Measurements from ENCODE around the gene KAT6B. TPM values are rescaled to one million over a fixed set of nuclear protein-coding genes. Genes with fewer than 3 reads are reported as not detected.

Gene KAT6B
- total and polyA plus RNA-seq, 10 of the 15 experiments (the other 5 are each of a cell fraction or from before 2014, with no cell fraction given): 2.7 to 22.6 (median 15.7) TPM

DNA sequence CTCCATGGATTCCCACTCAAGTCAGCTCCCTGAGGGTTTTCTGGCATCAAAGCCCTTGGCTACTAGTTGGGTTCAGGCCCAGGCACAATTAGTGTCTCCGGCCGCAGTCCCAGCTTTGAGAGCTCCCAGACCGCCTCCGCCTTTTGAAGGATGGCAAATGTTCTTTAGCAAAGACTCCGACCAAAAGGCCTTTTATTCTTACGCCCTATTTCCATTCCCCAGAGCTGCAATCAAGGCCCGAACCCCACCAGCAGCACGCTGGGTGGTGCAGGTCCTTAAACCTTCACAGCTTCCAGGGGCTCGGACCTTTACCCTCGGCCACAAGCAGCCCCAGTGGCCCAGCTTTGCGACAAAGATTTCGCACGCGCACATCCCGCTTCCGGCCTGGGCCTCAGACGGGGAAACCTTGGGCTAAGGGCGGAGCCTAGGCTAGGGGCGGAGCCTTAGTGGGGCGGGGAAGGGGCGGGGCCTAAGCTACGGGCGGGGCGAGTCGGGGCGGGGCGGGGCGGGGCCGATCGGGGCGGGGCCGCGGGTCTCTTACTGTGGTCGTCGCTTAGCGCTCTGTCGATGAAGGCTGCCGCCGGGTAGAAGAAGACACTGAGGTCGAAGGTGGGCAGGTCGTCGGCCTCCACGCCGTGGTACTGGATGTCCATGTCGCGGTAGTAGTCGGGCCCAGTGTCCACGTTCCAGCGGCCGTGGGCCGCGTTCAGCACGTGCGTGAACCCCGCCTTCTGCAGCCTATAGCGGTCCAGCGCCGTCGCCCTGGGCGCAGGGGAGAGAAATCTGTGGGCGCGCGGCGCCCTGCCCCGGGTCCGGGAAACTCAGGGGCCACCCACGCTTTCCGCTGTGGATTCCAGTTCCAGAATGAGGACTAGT lies 217.1 kb downstream of the KAT6B start:
- H3K9me3 ChIP-seq (replicated peaks; ENCODE audit: control insufficient read depth, insufficient read depth, low read length): no peaks in the 10 kb centered on the region
- ChIA-PET RAD21 (ENCODE audit: unreplicated experiment) (interaction anchor here (1.3 kb wide), 1 partner anchor 57 kb away, joined by 4 read pairs; no protein-coding TSS in a partner anchor), CTCF (interaction anchor here (1.0 to 1.3 kb wide), 2 partner anchors 12 to 23 kb away, joined by 3 to 5 read pairs; no protein-coding TSS in a partner anchor), SMC1A (ENCODE audit: uncharacterized antibody, unreplicated experiment) (interaction anchor here (0.6 kb wide), 1 partner anchor 273 kb away, joined by 3 read pairs; no protein-coding TSS in a partner anchor), POLR2A (interaction anchor here (0.6 kb wide), 1 partner anchor 290 kb away, joined by 3 read pairs; no protein-coding TSS in a partner anchor)
- no peak for DNase-seq (ENCODE audit: low read depth, low spot score)
- H3K27me3 ChIP-seq (replicated peaks in 1 of 2; ENCODE audit: control insufficient read depth in 2 of 2, insufficient read depth in 2 of 2, low read length in 1 of 2): no peaks in the 10 kb centered on the region; a peak in 1 of 4 replicates
- H3K9ac ChIP-seq (ENCODE audit: control insufficient read depth, insufficient read depth, low read length): no peak overlapping the region
- intact Hi-C loops (cut with micrococcal nuclease; ENCODE audit: unreplicated experiment): no loop called here
- in situ Hi-C loops (cut with MboI): no loop called here
- no peaks in the 10 kb centered on the region for H4K20me1 ChIP-seq (ENCODE audit: control insufficient read depth, insufficient read depth)
- no peaks in the 10 kb centered on the region for H3K79me2 ChIP-seq (ENCODE audit: control insufficient read depth, insufficient read depth, low read length)
- no peaks in the 10 kb centered on the region for H3K4me1 ChIP-seq (ENCODE audit: control insufficient read depth, insufficient read depth, low read length)
- peak; percentile 91 for ATAC-seq
- no TSS peak for BruUV-seq (replicated peaks)
- no peak overlapping the region for H3K4me3 ChIP-seq
- H3K27ac ChIP-seq (ENCODE audit: control insufficient read depth, insufficient read depth): no peak overlapping the region
- H2AFZ ChIP-seq (ENCODE audit: control insufficient read depth, low read depth, low read length): peak overlapping the region; percentile 62
- H3K36me3 ChIP-seq (ENCODE audit: control insufficient read depth in 2 of 2, insufficient read depth in 2 of 2, low read length in 1 of 2): no peaks in the 10 kb centered on the region
- H3K4me2 ChIP-seq (ENCODE audit: control insufficient read depth, insufficient read depth): peak overlapping the region; percentile 62
- no peak for FAIRE-seq
- WGBS (ENCODE audit: insufficient coverage, insufficient replicate concordance, low lambda C conversion rate, missing lambda C conversion rate): 92% methylated on average over 47 of the region's 68 CpGs
- TF ChIP-seq SUZ12 (IDR thresholded peaks at IDR 0.05; ENCODE audit: unreplicated experiment) (no peak), IKZF2 (IDR thresholded peaks at IDR 0.05) (no peak), BHLHE40 (IDR thresholded peaks at IDR 0.05; ENCODE audit: borderline replicate concordance in 1 of 2, low read depth in 2 of 2, low read length in 1 of 2) (peak; percentile 59 to 88), IKZF1 (conservative IDR thresholded peaks at IDR 0.05) (no peak), BRCA1 (IDR thresholded peaks at IDR 0.05; ENCODE audit: low read depth, low read length) (no peak), SMAD1 (IDR thresholded peaks at IDR 0.05; ENCODE audit: low read depth, partially characterized antibody) (no peak), RCOR1 (conservative IDR thresholded peaks at IDR 0.05; ENCODE audit: low read depth, low read length) (no peak), FOXM1 (IDR thresholded peaks at IDR 0.05; ENCODE audit: low read depth, low read length) (no peak), NFYB (IDR thresholded peaks at IDR 0.05; ENCODE audit: insufficient read depth, low read depth, low read length) (no peak), MEF2B (IDR thresholded peaks at IDR 0.05; ENCODE audit: partially characterized antibody, poor library complexity, severe bottlenecking) (no peak), SPI1 (IDR thresholded peaks at IDR 0.05; ENCODE audit: borderline replicate concordance, insufficient read depth, low read depth, low read length) (no peak)
- TF ChIP-seq, protein P1, sequence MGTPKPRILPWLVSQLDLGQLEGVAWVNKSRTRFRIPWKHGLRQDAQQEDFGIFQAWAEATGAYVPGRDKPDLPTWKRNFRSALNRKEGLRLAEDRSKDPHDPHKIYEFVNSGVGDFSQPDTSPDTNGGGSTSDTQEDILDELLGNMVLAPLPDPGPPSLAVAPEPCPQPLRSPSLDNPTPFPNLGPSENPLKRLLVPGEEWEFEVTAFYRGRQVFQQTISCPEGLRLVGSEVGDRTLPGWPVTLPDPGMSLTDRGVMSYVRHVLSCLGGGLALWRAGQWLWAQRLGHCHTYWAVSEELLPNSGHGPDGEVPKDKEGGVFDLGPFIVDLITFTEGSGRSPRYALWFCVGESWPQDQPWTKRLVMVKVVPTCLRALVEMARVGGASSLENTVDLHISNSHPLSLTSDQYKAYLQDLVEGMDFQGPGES (IDR thresholded peaks at IDR 0.05): no peak
- TF ChIP-seq, protein P2, sequence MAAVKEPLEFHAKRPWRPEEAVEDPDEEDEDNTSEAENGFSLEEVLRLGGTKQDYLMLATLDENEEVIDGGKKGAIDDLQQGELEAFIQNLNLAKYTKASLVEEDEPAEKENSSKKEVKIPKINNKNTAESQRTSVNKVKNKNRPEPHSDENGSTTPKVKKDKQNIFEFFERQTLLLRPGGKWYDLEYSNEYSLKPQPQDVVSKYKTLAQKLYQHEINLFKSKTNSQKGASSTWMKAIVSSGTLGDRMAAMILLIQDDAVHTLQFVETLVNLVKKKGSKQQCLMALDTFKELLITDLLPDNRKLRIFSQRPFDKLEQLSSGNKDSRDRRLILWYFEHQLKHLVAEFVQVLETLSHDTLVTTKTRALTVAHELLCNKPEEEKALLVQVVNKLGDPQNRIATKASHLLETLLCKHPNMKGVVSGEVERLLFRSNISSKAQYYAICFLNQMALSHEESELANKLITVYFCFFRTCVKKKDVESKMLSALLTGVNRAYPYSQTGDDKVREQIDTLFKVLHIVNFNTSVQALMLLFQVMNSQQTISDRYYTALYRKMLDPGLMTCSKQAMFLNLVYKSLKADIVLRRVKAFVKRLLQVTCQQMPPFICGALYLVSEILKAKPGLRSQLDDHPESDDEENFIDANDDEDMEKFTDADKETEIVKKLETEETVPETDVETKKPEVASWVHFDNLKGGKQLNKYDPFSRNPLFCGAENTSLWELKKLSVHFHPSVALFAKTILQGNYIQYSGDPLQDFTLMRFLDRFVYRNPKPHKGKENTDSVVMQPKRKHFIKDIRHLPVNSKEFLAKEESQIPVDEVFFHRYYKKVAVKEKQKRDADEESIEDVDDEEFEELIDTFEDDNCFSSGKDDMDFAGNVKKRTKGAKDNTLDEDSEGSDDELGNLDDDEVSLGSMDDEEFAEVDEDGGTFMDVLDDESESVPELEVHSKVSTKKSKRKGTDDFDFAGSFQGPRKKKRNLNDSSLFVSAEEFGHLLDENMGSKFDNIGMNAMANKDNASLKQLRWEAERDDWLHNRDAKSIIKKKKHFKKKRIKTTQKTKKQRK (IDR thresholded peaks at IDR 0.05; ENCODE audit: low read depth, low read length): no peak
- TF ChIP-seq, protein P3, sequence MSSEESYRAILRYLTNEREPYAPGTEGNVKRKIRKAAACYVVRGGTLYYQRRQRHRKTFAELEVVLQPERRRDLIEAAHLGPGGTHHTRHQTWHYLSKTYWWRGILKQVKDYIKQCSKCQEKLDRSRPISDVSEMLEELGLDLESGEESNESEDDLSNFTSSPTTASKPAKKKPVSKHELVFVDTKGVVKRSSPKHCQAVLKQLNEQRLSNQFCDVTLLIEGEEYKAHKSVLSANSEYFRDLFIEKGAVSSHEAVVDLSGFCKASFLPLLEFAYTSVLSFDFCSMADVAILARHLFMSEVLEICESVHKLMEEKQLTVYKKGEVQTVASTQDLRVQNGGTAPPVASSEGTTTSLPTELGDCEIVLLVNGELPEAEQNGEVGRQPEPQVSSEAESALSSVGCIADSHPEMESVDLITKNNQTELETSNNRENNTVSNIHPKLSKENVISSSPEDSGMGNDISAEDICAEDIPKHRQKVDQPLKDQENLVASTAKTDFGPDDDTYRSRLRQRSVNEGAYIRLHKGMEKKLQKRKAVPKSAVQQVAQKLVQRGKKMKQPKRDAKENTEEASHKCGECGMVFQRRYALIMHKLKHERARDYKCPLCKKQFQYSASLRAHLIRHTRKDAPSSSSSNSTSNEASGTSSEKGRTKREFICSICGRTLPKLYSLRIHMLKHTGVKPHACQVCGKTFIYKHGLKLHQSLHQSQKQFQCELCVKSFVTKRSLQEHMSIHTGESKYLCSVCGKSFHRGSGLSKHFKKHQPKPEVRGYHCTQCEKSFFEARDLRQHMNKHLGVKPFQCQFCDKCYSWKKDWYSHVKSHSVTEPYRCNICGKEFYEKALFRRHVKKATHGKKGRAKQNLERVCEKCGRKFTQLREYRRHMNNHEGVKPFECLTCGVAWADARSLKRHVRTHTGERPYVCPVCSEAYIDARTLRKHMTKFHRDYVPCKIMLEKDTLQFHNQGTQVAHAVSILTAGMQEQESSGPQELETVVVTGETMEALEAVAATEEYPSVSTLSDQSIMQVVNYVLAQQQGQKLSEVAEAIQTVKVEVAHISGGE (CRISPR knock-in tag; IDR thresholded peaks at IDR 0.05): no peak
